HG02884 (cell line): ENCODE measurements around the gene ACSM3.
"Not testable (repeated sequence)": the region's sequence is repeated elsewhere in the genome, so short reads cannot be mapped to it uniquely, and the experiment has no call there.

ENCODE experiments used
- ATAC-seq: cut with Tn5 transposase; IDR thresholded peaks from one replicate; pipeline ENCODE4 v1.9.1; 2021; ENCODE audit warnings: mild to moderate bottlenecking, moderate library complexity; ENCODE audit not compliant: unreplicated experiment

The ACSM3 gene

GRCh38 chr16:20755799-20756198, 8.0 kb upstream of the ACSM3 start:
- not testable (repeated sequence) for ATAC-seq

- no peak for ATAC-seq
Measured at GRCh38 chr16:20760346-20760745, 3.5 kb upstream of the ACSM3 start.

GRCh38 chr16:20761175-20761574, 2.6 kb upstream of the ACSM3 start:
- ATAC-seq: no peak

- no peak for ATAC-seq
Measured at GRCh38 chr16:20762404-20763123, 1.2 kb upstream of the ACSM3 start.

GRCh38 chr16:20764448-20764847, 634 bp downstream of the ACSM3 start:
- ATAC-seq: not testable (repeated sequence)

- ATAC-seq: no peak
Measured at GRCh38 chr16:20765732-20766131, 1.9 kb downstream of the ACSM3 start.

- no peak for ATAC-seq
Measured at GRCh38 chr16:20766294-20766693, 2.5 kb downstream of the ACSM3 start.

GRCh38 chr16:20767577-20767976, 3.8 kb downstream of the ACSM3 start:
- ATAC-seq: no peak

- no peak for ATAC-seq
Measured at GRCh38 chr16:20768121-20768520, 4.3 kb downstream of the ACSM3 start.

GRCh38 chr16:20768818-20769217, 5.0 kb downstream of the ACSM3 start:
- no peak for ATAC-seq

GRCh38 chr16:20773679-20774078, 9.9 kb downstream of the ACSM3 start:
- no peak for ATAC-seq

GRCh38 chr16:20774703-20775362, 11.0 kb downstream of the ACSM3 start:
- ATAC-seq: no peak

- ATAC-seq: no peak
Measured at GRCh38 chr16:20781697-20782096, 17.9 kb downstream of the ACSM3 start.

GRCh38 chr16:20782470-20782869, 18.7 kb downstream of the ACSM3 start:
- ATAC-seq: no peak

GRCh38 chr16:20784204-20784603, 20.4 kb downstream of the ACSM3 start:
- no peak for ATAC-seq

GRCh38 chr16:20789130-20789529, 25.3 kb downstream of the ACSM3 start:
- no peak for ATAC-seq

GRCh38 chr16:20791923-20792612, 28.3 kb downstream of the ACSM3 start:
- no peak for ATAC-seq

GRCh38 chr16:20798364-20798763, 34.5 kb downstream of the ACSM3 start:
- no peak for ATAC-seq

- ATAC-seq: no peak
Measured at GRCh38 chr16:20799599-20799998, 35.8 kb downstream of the ACSM3 start.

GRCh38 chr16:20801278-20801677, 37.5 kb downstream of the ACSM3 start:
- ATAC-seq: no peak

GRCh38 chr16:20803192-20803560, 39.4 kb downstream of the ACSM3 start:
- no peak for ATAC-seq
